ENCODE measurements around the gene ENG.

The ENG gene

GRCh38 chr9:127815512-127816361 lies 38.7 kb downstream of the ENG start:
- H3K27me3 ChIP-seq (ENCODE audit: control insufficient read depth in 1 of 2, insufficient read depth in 2 of 2, low read length in 2 of 2) = no peaks in the 10 kb centered on the region
- H3K36me3 ChIP-seq (ENCODE audit: control insufficient read depth in 1 of 2, insufficient read depth in 2 of 2, low read length in 2 of 2) = peaks cover 13 to 60% of the 10 kb centered on the region in 2 donors
- H3K4me3 ChIP-seq (ENCODE audit: low read depth in 1 of 2, low read length in 2 of 2) = no peak overlapping the region
- no peak overlapping the region for H3K9ac ChIP-seq (ENCODE audit: low read depth in 1 of 2, low read length in 2 of 2)
- H3K9me3 ChIP-seq (ENCODE audit: control insufficient read depth in 1 of 2, low read length in 2 of 2) = no peaks in the 10 kb centered on the region
- H3K4me1 ChIP-seq (ENCODE audit: control insufficient read depth in 1 of 2, insufficient read depth in 2 of 2, low read length in 2 of 2) = no peaks in the 10 kb centered on the region
- no peak overlapping the region for H3K27ac ChIP-seq (ENCODE audit: low read depth, low read length)

- Histone ChIP-seq H3K27ac (ENCODE audit: low read depth, low read length) (no peak overlapping the region), H3K36me3 (ENCODE audit: control insufficient read depth in 1 of 2, insufficient read depth in 2 of 2, low read length in 2 of 2) (peaks cover 12 to 64% of the 10 kb centered on the region in 2 donors)
Measured at GRCh38 chr9:127814619-127815511, 39.6 kb downstream of the ENG start.

GRCh38 chr9:127813686-127814226 lies 40.7 kb downstream of the ENG start:
- Histone ChIP-seq H3K27me3 (ENCODE audit: control insufficient read depth in 1 of 2, insufficient read depth in 2 of 2, low read length in 2 of 2) (no peaks in the 10 kb centered on the region), H3K4me3 (ENCODE audit: low read depth in 1 of 2, low read length in 2 of 2) (no peak overlapping the region), H3K4me1 (ENCODE audit: control insufficient read depth in 1 of 2, insufficient read depth in 2 of 2, low read length in 2 of 2) (peaks cover 11% of the 10 kb centered on the region in 2 donors), H3K27ac (ENCODE audit: low read depth, low read length) (no peak overlapping the region), H3K9me3 (ENCODE audit: control insufficient read depth in 1 of 2, low read length in 2 of 2) (no peaks in the 10 kb centered on the region), H3K36me3 (ENCODE audit: control insufficient read depth in 1 of 2, insufficient read depth in 2 of 2, low read length in 2 of 2) (peaks cover 14 to 57% of the 10 kb centered on the region in 2 donors), H3K9ac (ENCODE audit: low read depth in 1 of 2, low read length in 2 of 2) (no peak overlapping the region)

More at GRCh38 chr9:127814619-127815511, 39.6 kb downstream of the ENG start:
- Histone ChIP-seq H3K27me3 (ENCODE audit: control insufficient read depth in 1 of 2, insufficient read depth in 2 of 2, low read length in 2 of 2) (no peaks in the 10 kb centered on the region), H3K4me3 (ENCODE audit: low read depth in 1 of 2, low read length in 2 of 2) (no peak overlapping the region), H3K9me3 (ENCODE audit: control insufficient read depth in 1 of 2, low read length in 2 of 2) (no peaks in the 10 kb centered on the region), H3K4me1 (ENCODE audit: control insufficient read depth in 1 of 2, insufficient read depth in 2 of 2, low read length in 2 of 2) (peaks cover 3% of the 10 kb centered on the region in 2 donors), H3K9ac (ENCODE audit: low read depth in 1 of 2, low read length in 2 of 2) (no peak overlapping the region)

- no peak overlapping the region for H3K27ac ChIP-seq (ENCODE audit: low read depth, low read length)
- no peak overlapping the region for H3K4me3 ChIP-seq (ENCODE audit: low read depth in 1 of 2, low read length in 2 of 2)
- no peaks in the 10 kb centered on the region for H3K9me3 ChIP-seq (ENCODE audit: control insufficient read depth in 1 of 2, low read length in 2 of 2)
- peaks cover 11% of the 10 kb centered on the region in 2 donors for H3K4me1 ChIP-seq (ENCODE audit: control insufficient read depth in 1 of 2, insufficient read depth in 2 of 2, low read length in 2 of 2)
- no peak overlapping the region for H3K9ac ChIP-seq (ENCODE audit: low read depth in 1 of 2, low read length in 2 of 2)
- H3K27me3 ChIP-seq (ENCODE audit: control insufficient read depth in 1 of 2, insufficient read depth in 2 of 2, low read length in 2 of 2) = no peaks in the 10 kb centered on the region
- peaks cover 14 to 57% of the 10 kb centered on the region in 2 donors for H3K36me3 ChIP-seq (ENCODE audit: control insufficient read depth in 1 of 2, insufficient read depth in 2 of 2, low read length in 2 of 2)
Measured at GRCh38 chr9:127812936-127813675, 41.4 kb downstream of the ENG start.

- H3K4me1 ChIP-seq (ENCODE audit: control insufficient read depth in 1 of 2, insufficient read depth in 2 of 2, low read length in 2 of 2) = peaks cover 11% of the 10 kb centered on the region in 2 donors
- H3K9me3 ChIP-seq (ENCODE audit: control insufficient read depth in 1 of 2, low read length in 2 of 2) = no peaks in the 10 kb centered on the region
- no peak overlapping the region for H3K4me3 ChIP-seq (ENCODE audit: low read depth in 1 of 2, low read length in 2 of 2)
- H3K27ac ChIP-seq (ENCODE audit: low read depth, low read length) = no peak overlapping the region
- H3K36me3 ChIP-seq (ENCODE audit: control insufficient read depth in 1 of 2, insufficient read depth in 2 of 2, low read length in 2 of 2) = peaks cover 14 to 59% of the 10 kb centered on the region in 2 donors
- no peak overlapping the region for H3K9ac ChIP-seq (ENCODE audit: low read depth in 1 of 2, low read length in 2 of 2)
- H3K27me3 ChIP-seq (ENCODE audit: control insufficient read depth in 1 of 2, insufficient read depth in 2 of 2, low read length in 2 of 2) = no peaks in the 10 kb centered on the region
Measured at GRCh38 chr9:127812011-127812410, 42.4 kb downstream of the ENG start.

GRCh38 chr9:127810378-127811187 lies 43.9 kb downstream of the ENG start:
- H3K9ac ChIP-seq (ENCODE audit: low read depth in 1 of 2, low read length in 2 of 2) = no peak overlapping the region
- peaks cover 11% of the 10 kb centered on the region in 2 donors for H3K4me1 ChIP-seq (ENCODE audit: control insufficient read depth in 1 of 2, insufficient read depth in 2 of 2, low read length in 2 of 2)
- no peaks in the 10 kb centered on the region for H3K27me3 ChIP-seq (ENCODE audit: control insufficient read depth in 1 of 2, insufficient read depth in 2 of 2, low read length in 2 of 2)
- no peaks in the 10 kb centered on the region for H3K9me3 ChIP-seq (ENCODE audit: control insufficient read depth in 1 of 2, low read length in 2 of 2)
- H3K27ac ChIP-seq (ENCODE audit: low read depth, low read length) = no peak overlapping the region
- peaks cover 14 to 58% of the 10 kb centered on the region in 2 donors for H3K36me3 ChIP-seq (ENCODE audit: control insufficient read depth in 1 of 2, insufficient read depth in 2 of 2, low read length in 2 of 2)
- no peak overlapping the region for H3K4me3 ChIP-seq (ENCODE audit: low read depth in 1 of 2, low read length in 2 of 2)

GRCh38 chr9:127809540-127810377 lies 44.7 kb downstream of the ENG start:
- Histone ChIP-seq H3K4me3 (ENCODE audit: low read depth in 1 of 2, low read length in 2 of 2) (no peak overlapping the region), H3K27ac (ENCODE audit: low read depth, low read length) (no peak overlapping the region), H3K9me3 (ENCODE audit: control insufficient read depth in 1 of 2, low read length in 2 of 2) (no peaks in the 10 kb centered on the region), H3K9ac (ENCODE audit: low read depth in 1 of 2, low read length in 2 of 2) (peak overlapping the region; percentile 39 to 43), H3K4me1 (ENCODE audit: control insufficient read depth in 1 of 2, insufficient read depth in 2 of 2, low read length in 2 of 2) (peaks cover 11% of the 10 kb centered on the region in 2 donors), H3K36me3 (ENCODE audit: control insufficient read depth in 1 of 2, insufficient read depth in 2 of 2, low read length in 2 of 2) (peaks cover 14 to 52% of the 10 kb centered on the region in 2 donors), H3K27me3 (ENCODE audit: control insufficient read depth in 1 of 2, insufficient read depth in 2 of 2, low read length in 2 of 2) (no peaks in the 10 kb centered on the region)

- Histone ChIP-seq H3K9ac (ENCODE audit: low read depth in 1 of 2, low read length in 2 of 2) (peak overlapping the region; percentile 39 to 43), H3K4me3 (ENCODE audit: low read depth in 1 of 2, low read length in 2 of 2) (no peak overlapping the region), H3K36me3 (ENCODE audit: control insufficient read depth in 1 of 2, insufficient read depth in 2 of 2, low read length in 2 of 2) (peaks cover 13 to 47% of the 10 kb centered on the region in 2 donors), H3K9me3 (ENCODE audit: control insufficient read depth in 1 of 2, low read length in 2 of 2) (no peaks in the 10 kb centered on the region), H3K4me1 (ENCODE audit: control insufficient read depth in 1 of 2, insufficient read depth in 2 of 2, low read length in 2 of 2) (peaks cover 17 to 18% of the 10 kb centered on the region in 2 donors), H3K27ac (ENCODE audit: low read depth, low read length) (no peak overlapping the region), H3K27me3 (ENCODE audit: control insufficient read depth in 1 of 2, insufficient read depth in 2 of 2, low read length in 2 of 2) (no peaks in the 10 kb centered on the region)
Measured at GRCh38 chr9:127809002-127809539, 45.4 kb downstream of the ENG start.
